Measurements from ENCODE around the gene CDRT15L2.
"Not testable (repeated sequence)": the region's sequence is repeated elsewhere in the genome, so short reads cannot be mapped to it uniquely, and the experiment has no call there.

CDRT15L2 gene

GRCh38 chr17:20611309-20611708, 31.8 kb downstream of the CDRT15L2 start:
- DNase-seq (ENCODE audit: low read depth), result no peak
- TF ChIP-seq, protein P1, sequence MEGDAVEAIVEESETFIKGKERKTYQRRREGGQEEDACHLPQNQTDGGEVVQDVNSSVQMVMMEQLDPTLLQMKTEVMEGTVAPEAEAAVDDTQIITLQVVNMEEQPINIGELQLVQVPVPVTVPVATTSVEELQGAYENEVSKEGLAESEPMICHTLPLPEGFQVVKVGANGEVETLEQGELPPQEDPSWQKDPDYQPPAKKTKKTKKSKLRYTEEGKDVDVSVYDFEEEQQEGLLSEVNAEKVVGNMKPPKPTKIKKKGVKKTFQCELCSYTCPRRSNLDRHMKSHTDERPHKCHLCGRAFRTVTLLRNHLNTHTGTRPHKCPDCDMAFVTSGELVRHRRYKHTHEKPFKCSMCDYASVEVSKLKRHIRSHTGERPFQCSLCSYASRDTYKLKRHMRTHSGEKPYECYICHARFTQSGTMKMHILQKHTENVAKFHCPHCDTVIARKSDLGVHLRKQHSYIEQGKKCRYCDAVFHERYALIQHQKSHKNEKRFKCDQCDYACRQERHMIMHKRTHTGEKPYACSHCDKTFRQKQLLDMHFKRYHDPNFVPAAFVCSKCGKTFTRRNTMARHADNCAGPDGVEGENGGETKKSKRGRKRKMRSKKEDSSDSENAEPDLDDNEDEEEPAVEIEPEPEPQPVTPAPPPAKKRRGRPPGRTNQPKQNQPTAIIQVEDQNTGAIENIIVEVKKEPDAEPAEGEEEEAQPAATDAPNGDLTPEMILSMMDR (conservative IDR thresholded peaks at IDR 0.05; ENCODE audit: low read depth, low read length), result no peak

DNA sequence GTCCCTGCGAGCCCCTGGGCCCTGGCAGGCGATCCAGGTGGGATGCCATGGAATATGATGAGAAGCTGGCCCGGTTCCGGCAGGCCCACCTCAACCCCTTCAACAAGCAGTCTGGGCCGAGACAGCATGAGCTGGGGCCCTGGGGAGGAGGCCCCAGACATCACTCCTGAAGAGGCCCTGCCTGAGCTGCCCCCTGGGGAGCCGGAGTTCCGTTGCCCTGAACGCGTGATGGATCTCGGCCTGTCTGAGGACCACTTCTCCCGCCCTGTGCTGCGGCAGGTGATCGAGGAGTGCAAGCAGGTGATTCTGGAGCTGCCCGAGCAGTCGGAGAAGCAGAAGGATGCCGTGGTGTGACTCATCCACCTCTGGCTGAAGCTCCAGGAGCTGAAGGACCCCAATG, 33.1 kb downstream of the CDRT15L2 start:
- no peak for DNase-seq (ENCODE audit: low read depth)
- TF ChIP-seq, protein P1 (conservative IDR thresholded peaks at IDR 0.05; ENCODE audit: low read depth, low read length), result no peak
- H3K4me3 ChIP-seq (ENCODE audit: low read depth, low read length), result no peak overlapping the region

More at GRCh38 chr17:20611309-20611708, 31.8 kb downstream of the CDRT15L2 start:
- H3K4me3 ChIP-seq (ENCODE audit: low read depth, low read length), result no peak overlapping the region

GRCh38 chr17:20613248-20613647, 33.7 kb downstream of the CDRT15L2 start:
- DNase-seq (ENCODE audit: low read depth), result no peak
- H3K4me3 ChIP-seq (ENCODE audit: low read depth, low read length), result no peak overlapping the region
- TF ChIP-seq, protein P1 (conservative IDR thresholded peaks at IDR 0.05; ENCODE audit: low read depth, low read length), result no peak

DNA sequence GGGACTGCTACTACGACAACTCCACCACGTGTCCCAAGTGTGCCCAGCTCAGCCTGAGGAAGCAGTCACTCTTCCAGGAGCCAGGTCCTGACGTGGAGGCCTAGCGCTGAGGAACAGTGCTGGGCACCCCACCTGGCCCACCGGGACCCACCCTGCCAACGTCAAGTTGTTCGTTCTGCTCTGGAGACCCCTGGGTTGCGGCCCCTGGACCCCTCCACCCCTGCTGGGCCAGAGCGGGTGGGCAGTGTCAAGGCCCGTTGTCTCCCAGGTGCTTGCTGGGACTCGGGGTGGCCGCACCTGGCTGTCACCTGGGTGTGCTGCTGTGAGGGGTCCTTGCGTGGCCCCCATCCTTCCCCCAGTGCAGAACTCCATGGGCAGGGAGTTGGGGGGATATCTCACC, 34.4 kb downstream of the CDRT15L2 start:
- TF ChIP-seq, protein P1 (conservative IDR thresholded peaks at IDR 0.05; ENCODE audit: low read depth, low read length), result no peak
- no peak for DNase-seq (ENCODE audit: low read depth)
- no peak overlapping the region for H3K4me3 ChIP-seq (ENCODE audit: low read depth, low read length)

DNA sequence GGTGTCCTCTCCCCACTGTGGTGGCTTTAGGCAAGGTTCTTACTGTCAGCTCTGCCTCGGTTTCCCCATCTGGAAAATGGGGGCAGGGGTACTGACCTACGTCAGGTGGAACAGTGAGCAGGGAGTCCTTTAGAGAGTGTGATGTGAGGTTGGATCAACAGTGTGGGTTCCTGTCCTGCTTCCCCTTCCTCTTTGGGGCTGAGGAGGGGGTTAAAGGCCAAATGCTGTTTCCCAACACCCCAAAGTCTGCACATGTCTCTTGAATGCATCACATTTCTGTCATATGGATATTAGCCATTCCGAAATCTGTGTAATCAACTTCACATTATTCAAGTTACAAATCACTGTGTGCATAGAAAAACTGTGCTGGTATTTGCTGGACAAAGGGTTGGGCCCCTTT, 35.9 kb downstream of the CDRT15L2 start:
- not testable (repeated sequence) for DNase-seq (ENCODE audit: low read depth)

More for the DNA sequence above, 35.9 kb downstream of the CDRT15L2 start:
- H3K4me3 ChIP-seq (ENCODE audit: low read depth, low read length), result not testable (repeated sequence)
